CD4-positive, alpha-beta T cell treated with Interleukin-1 beta for 1 hour (primary cell): Measurements from ENCODE around the gene PARD3B.

Source experiments
- DNase-seq, 2 donors: peaks; one replicate each; pipeline ENCODE4 v3.0.0-alpha.2; 2020 to 2022

PARD3B gene

DNA sequence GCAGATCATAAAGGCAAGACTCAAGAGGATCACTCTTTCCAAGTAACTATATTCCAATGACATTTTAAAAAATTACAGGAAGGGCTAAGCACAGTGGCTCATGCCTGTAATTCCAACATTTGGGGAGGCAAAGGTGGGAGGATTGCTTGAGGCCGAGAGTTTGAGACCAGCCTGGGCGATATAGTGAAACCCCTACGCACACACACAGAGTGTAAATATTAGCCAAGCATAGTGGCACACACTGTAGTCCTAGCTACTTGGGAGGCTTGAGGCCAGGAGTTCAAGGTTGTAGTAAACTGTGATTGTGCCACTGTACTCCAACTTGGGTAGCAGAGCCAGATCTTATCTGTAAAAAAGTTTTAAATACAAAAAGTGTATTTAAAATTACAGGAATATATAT, 686.8 kb downstream of the PARD3B start:
- no peak for DNase-seq

DNA sequence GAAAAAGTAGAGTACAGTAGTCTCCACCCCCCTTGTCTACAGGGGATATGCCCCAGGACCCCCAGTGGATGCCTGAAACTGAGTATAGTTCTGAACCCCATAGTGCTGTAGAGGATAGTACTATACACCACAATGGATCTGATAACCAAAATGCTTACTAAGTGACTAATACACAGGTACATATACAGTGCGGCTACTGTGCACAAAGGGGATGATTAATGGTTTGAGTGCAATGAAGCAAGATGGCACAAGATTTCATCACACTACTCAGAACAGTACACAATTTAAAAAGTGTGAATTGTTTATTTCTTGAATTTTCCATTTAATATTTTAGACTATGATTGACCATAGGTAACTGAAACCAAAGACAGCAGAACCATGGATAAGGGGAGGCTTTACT, 690.2 kb downstream of the PARD3B start:
- DNase-seq: no peak

GRCh38 chr2:205237524-205237923, 692.2 kb downstream of the PARD3B start:
- DNase-seq: no peak

- no peak for DNase-seq
Observed at GRCh38 chr2:205245001-205245400, 699.7 kb downstream of the PARD3B start.

DNA sequence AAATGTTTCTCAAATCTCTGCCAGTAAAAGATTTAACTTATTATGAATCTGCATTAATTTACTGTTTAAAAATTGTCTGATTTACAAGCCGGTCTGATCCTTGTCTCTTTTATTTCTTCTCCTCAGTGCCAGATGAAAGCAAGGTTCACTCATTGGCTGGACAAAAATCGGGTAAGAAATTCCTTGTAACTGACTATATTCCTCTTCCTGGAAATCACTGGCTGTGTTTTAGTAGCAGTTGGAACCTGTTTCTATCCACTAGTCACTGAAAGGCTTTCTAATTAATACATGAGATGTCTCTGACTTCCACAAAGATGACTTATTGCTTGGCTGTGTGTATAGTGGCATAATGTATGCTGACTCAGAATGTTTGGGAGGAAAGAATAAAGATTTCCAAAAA, 700.4 kb downstream of the PARD3B start:
- no peak for DNase-seq

DNA sequence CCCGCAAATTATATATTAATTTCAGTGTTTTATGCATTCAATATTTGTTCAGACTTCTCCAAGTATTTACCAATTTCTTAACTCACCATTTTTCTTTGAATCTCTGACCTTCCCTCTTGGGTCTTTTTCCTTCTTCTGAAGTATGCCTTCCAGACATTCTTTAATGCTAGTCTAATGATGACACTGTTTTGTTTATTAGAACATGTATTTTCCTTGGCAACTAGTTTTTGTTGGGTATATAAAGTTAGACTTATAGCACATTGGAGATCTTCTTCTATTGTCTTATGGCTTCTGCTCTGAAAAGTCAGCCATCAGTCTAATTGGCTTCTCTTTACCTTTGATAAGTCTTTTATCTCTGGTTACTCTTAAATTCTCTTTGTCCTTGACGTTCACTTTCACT, 713.8 kb downstream of the PARD3B start:
- DNase-seq: no peak

DNA sequence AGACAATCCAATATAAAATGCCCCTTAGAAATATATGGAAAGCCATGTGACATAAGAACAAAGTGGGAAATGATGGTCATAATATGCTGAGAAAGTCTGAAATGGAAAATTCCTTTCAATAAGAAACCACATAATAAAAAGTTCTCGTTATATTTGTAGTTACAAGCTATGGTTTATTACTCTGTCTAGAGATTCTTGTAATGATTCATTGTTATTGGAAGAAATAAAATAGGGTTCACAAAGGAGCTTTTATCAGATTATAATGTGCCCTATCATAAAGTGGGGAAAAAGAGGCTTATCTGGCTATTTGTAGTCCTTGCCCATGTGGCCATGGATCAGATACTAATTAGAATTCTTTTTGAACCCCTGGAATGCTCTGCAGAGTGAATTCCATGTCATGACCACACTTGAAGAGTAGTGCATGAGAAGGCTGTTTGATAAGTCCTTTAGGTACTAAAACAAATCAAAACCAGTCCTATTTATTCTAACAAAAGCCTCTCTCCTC, 716.3 kb downstream of the PARD3B start:
- DNase-seq: no peak

DNA sequence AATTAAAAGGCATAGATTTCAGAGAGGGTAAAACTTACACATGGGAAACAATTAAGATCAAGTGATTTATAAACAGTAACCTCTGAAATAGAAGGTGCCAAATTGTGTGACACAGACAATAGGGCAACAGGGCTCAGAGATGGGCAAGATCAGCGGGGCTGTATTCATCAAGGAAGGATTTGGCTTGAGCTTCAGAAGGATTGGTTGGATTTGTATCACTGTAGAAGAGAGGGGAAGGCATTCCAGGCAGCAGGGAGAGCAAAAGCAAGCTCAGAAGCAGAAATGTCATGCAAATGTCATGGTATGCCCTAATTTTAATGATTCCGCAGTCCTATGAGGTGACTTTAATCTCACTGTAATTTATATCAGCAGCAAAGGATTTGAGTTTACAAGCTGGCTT, 722.0 kb downstream of the PARD3B start:
- no peak for DNase-seq

GRCh38 chr2:205270689-205271088, 725.4 kb downstream of the PARD3B start:
- DNase-seq: no peak

DNA sequence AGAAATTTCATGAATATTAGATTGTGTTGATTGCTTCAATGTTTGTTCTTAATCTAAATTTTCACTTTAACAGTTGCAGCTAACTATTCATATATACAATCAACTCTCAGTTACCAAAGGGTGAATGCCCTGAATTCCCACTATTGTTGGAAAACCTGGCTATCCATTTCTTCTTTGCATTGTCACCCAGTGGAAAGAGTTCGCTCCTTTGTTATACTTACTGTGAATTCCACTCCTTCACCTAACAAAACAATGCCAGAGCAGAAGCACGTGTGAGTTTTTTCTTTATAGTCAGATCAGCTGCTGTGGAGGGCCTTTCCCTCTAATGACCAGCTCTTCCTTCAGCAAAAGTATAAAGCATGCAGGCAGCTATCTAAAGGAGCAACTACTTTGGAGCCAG, 727.9 kb downstream of the PARD3B start:
- no peak for DNase-seq

GRCh38 chr2:205273627-205274026, 728.4 kb downstream of the PARD3B start:
- DNase-seq: no peak

GRCh38 chr2:205274801-205275200, 729.5 kb downstream of the PARD3B start:
- no peak for DNase-seq

- DNase-seq: no peak
Observed at GRCh38 chr2:205276116-205276777, 731.0 kb downstream of the PARD3B start.

DNA sequence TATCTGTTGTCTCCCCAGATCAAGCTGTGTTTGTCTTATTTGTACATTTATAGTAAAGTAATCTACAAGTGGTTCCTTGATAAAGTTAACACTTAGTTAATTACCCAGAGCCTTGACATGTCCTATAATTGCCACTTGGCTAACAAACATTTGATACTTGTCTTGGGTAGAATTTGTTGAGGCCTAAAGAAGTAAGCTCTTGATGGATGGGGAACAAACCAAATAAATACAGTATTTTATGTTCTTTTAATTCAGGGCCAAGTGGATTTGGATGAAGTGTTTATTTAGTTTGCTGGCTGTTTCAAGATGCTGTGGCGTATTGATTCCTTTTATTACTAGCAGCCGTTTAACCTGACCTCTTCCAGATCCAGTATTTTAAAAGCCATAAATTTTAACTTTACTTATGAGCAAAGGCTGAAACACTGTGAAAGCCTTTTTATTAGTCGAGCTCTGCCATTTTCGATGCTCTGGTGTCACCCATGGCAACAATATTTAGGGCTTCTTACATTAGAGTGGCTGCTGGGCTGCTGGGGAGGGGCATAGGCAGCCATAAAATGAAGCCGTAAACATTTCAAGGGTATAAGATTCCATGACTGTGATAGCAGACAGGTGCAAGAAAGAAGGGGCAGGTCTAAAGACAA, 735.4 kb downstream of the PARD3B start:
- DNase-seq: no peak

- no peak for DNase-seq
Observed at GRCh38 chr2:205283736-205284270, 738.5 kb downstream of the PARD3B start.

DNA sequence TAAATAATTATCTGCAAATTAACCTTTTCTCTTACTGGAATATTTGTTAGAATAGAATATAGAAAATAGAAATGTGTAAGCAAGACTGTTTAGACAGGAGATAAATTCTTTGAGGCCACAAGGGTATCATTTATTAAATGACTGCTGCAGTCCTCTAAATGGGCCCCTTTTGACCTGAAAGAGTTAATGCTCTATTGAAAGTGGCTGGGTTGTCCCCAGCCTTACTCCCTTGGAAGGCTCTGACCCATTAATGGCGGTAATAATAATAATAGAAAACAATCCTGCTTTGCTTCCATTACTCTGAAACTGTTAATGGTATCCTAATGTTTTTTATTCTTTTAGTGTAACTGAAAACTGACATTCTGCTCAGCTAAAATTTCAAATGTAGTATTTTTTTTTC, 739.1 kb downstream of the PARD3B start:
- no peak for DNase-seq

GRCh38 chr2:205287316-205287715, 742.0 kb downstream of the PARD3B start:
- DNase-seq: no peak

DNA sequence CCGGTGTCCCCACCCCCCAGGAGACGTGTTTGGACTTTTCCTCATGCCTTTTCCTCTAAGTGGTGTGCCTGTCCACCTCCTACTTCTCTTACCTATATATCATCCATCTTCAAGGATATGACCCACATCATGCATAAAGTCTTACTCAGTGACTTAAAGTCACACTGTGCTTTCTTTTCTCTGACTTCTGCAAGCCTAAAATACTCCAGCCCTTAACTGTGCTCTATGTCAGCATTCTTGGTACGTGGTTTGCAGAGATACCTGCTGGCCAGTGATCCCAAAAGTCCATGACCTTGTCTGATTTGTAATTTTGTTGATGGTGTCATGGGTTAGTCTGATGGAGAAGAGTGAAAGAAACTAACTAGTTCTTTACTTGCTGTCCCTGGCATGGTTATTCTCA, 743.4 kb downstream of the PARD3B start:
- no peak for DNase-seq

- no peak for DNase-seq
Observed at GRCh38 chr2:205290299-205290698, 745.0 kb downstream of the PARD3B start.

- DNase-seq: no peak
Observed at GRCh38 chr2:205292665-205293295, 747.5 kb downstream of the PARD3B start.

- DNase-seq: no peak
Observed at GRCh38 chr2:205293559-205293958, 748.3 kb downstream of the PARD3B start.

- no peak for DNase-seq
Observed at GRCh38 chr2:205296959-205297358, 751.7 kb downstream of the PARD3B start.

- no peak for DNase-seq
Observed at GRCh38 chr2:205297368-205297767, 752.1 kb downstream of the PARD3B start.

- no peak for DNase-seq
Observed at GRCh38 chr2:205297846-205298245, 752.6 kb downstream of the PARD3B start.
